ENCODE data around the gene MAPK11. TPM values are rescaled to one million over a fixed set of nuclear protein-coding genes. Genes with fewer than 3 reads are reported as not detected.

The MAPK11 gene
- total RNA-seq, 1 experiment from 2014 or later, result 7.6 TPM

Other genes with a start within 250 kb of the MAPK11 start
- gene TTLL8, start 212.1 kb downstream of the MAPK11 start, total RNA-seq (2014; rRNA removed), result not detected in 2 replicates
- not detected in 2 replicates for gene MLC1, start 185.0 kb downstream of the MAPK11 start, total RNA-seq (2014; rRNA removed)
- 0.23 and 0.32 TPM in 2 replicates for gene MOV10L1, start 180.4 kb downstream of the MAPK11 start, total RNA-seq (2014; rRNA removed)
- 0.17 TPM in 1 of 2 replicates, not detected in the other for gene PANX2, start 99.6 kb downstream of the MAPK11 start, total RNA-seq (2014; rRNA removed)
- gene TRABD, start 84.5 kb downstream of the MAPK11 start, total RNA-seq (2014; rRNA removed), result 26.3 and 31.5 TPM in 2 replicates
- gene SELENOO, start 69.4 kb downstream of the MAPK11 start, total RNA-seq (2014; rRNA removed), result 27.2 and 36.7 TPM in 2 replicates
- 29.8 and 34.6 TPM in 2 replicates for gene TUBGCP6, start 25.4 kb downstream of the MAPK11 start, total RNA-seq (2014; rRNA removed)
- gene HDAC10, start 19.1 kb downstream of the MAPK11 start, total RNA-seq (2014; rRNA removed), result 28.2 and 29.1 TPM in 2 replicates
- 31.2 and 33.8 TPM in 2 replicates for gene MAPK12, start 8.7 kb downstream of the MAPK11 start, total RNA-seq (2014; rRNA removed)
- 140 and 148 TPM in 2 replicates for gene PLXNB2, start 37.3 kb upstream of the MAPK11 start, total RNA-seq (2014; rRNA removed)
- gene DENND6B, start 56.6 kb upstream of the MAPK11 start, total RNA-seq (2014; rRNA removed), result 2.8 and 3.5 TPM in 2 replicates
- 62.8 and 64.2 TPM in 2 replicates for gene PPP6R2, start 72.9 kb upstream of the MAPK11 start, total RNA-seq (2014; rRNA removed)
- 69.2 and 76.2 TPM in 2 replicates for gene SBF1, start 204.7 kb upstream of the MAPK11 start, total RNA-seq (2014; rRNA removed)
- gene ADM2, start 211.2 kb upstream of the MAPK11 start, total RNA-seq (2014; rRNA removed), result not detected in 2 replicates
- not detected in 2 replicates for gene MIOX, start 216.5 kb upstream of the MAPK11 start, total RNA-seq (2014; rRNA removed)
- gene LMF2, start 237.3 kb upstream of the MAPK11 start, total RNA-seq (2014; rRNA removed), result 87.5 and 98.3 TPM in 2 replicates
- gene NCAPH2, start 237.8 kb upstream of the MAPK11 start, total RNA-seq (2014; rRNA removed), result 72.1 and 75.2 TPM in 2 replicates

Measured in LHCN-M2 (cell line).